Testis (tissue), 2 donors: ENCODE measurements around the gene HS3ST5.

ENCODE experiments used
- POLR2A ChIP-seq: fragments of 450-650 bp; IDR thresholded peaks from one replicate; pipeline ENCODE4 v1.6.1; 2017; ENCODE audit warnings: antibody characterized with exemption, mild to moderate bottlenecking, moderate library complexity
- TF ChIP-seq, protein P1 (sequence below), 3 experiments: fragments of 450-650 bp in 2 of 3; fragments of 200-600 bp in 1 of 3; sonication (generic) in 1 of 3; IDR thresholded peaks; one replicate each; pipeline ENCODE4 v1.5.1; 2016 to 2019; ENCODE audit warnings: antibody characterized with exemption in 3 of 3, mild to moderate bottlenecking in 2 of 3, moderate library complexity in 1 of 3

DNA sequence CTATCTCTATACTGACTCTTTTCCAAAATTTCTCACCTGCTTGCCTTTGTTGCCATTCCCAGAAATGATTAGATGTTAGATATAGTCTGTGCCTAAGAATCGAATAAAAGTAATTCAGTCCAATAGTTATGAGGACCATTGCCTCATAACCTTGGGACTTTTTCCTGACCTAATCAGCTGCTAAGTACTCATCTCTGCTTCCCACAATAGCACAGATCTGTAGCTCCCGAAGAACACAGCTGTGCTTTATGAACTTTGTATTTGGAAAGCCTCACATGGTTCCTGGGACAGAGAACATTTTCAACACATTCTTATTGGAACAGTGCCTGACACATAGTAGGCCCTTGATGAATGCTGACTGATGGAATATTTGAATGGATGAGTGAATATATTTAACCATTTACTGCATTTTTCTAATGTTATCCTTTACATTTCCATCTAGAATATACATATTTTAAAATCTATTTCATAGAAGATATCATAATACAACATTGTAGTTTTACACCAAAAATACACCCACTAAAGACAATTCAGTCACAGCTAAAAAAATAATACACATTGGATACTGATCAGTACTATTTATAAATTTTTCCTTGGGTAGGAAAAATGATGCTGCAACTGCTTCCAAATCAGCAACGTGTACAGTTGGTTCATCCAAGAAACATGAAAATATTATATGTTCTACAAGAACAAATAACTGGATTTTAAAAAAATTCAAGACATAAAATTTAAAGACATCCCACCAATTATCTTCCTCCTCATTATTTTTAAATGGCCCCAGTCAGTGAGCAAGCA lies 53.9 kb downstream of the HS3ST5 start:
- TF ChIP-seq, protein P1, sequence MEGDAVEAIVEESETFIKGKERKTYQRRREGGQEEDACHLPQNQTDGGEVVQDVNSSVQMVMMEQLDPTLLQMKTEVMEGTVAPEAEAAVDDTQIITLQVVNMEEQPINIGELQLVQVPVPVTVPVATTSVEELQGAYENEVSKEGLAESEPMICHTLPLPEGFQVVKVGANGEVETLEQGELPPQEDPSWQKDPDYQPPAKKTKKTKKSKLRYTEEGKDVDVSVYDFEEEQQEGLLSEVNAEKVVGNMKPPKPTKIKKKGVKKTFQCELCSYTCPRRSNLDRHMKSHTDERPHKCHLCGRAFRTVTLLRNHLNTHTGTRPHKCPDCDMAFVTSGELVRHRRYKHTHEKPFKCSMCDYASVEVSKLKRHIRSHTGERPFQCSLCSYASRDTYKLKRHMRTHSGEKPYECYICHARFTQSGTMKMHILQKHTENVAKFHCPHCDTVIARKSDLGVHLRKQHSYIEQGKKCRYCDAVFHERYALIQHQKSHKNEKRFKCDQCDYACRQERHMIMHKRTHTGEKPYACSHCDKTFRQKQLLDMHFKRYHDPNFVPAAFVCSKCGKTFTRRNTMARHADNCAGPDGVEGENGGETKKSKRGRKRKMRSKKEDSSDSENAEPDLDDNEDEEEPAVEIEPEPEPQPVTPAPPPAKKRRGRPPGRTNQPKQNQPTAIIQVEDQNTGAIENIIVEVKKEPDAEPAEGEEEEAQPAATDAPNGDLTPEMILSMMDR (IDR thresholded peaks at IDR 0.05) = no peak
- TF ChIP-seq POLR2A = no peak
